GM12801 (cell line): Measurements from ENCODE around the gene ARAP1.

Experiments
- CTCF ChIP-seq: IDR thresholded peaks from one replicate; pipeline ENCODE4 v1.5.1; 2011; ENCODE audit warnings: control low read depth; ENCODE audit not compliant: insufficient read length; ENCODE audit errors: extremely low read depth

The ARAP1 gene

GRCh38 chr11:72782081-72782920 lies 30.1 kb upstream of the ARAP1 start:
- no peak for TF ChIP-seq CTCF

- TF ChIP-seq CTCF = no peak
Observed at GRCh38 chr11:72781313-72782080, 29.3 kb upstream of the ARAP1 start.

GRCh38 chr11:72781063-72781312 lies 28.8 kb upstream of the ARAP1 start:
- no peak for TF ChIP-seq CTCF

- no peak for TF ChIP-seq CTCF
Observed at GRCh38 chr11:72780296-72781062, 28.3 kb upstream of the ARAP1 start.

- TF ChIP-seq CTCF = no peak
Observed at GRCh38 chr11:72779495-72780128, 27.4 kb upstream of the ARAP1 start.

- TF ChIP-seq CTCF = no peak
Observed at GRCh38 chr11:72778535-72779494, 26.6 kb upstream of the ARAP1 start.
